GM21526 (cell line): Measurements from ENCODE around the gene NOX1.
"Not testable (repeated sequence)": the region's sequence is repeated elsewhere in the genome, so short reads cannot be mapped to it uniquely, and the experiment has no call there.

ENCODE experiments used
- ATAC-seq: cut with Tn5 transposase; IDR thresholded peaks from one replicate; pipeline ENCODE4 v1.9.1; 2021; ENCODE audit warnings: moderate library complexity; ENCODE audit not compliant: unreplicated experiment, low FRiP score

Gene NOX1

GRCh38 chrX:100819837-100820666 is 54.1 kb downstream of the NOX1 start, which contains the start of gene CSTF2:
Gene CSTF2, plus strand, starts transcription at chrX:100820391. Its CDS starts 26 bp downstream, at chrX:100820417.
- peak; percentile 97 for ATAC-seq

DNA sequence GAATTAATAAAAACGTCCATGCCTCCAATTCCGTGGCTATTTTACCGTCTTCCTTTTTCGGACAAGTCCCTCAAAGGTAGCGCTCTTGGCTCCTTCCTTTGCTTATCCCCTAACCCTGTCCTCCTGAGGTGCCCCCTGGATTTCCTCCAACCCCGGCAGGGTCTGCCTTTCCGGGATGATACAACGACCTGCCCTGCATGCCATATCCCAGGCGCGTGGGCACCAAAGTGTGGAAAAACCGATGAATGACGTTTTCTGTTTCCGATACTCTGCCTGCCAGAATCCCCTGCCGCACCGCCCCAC is 54.7 kb downstream of the NOX1 start:
- ATAC-seq, result no peak

DNA sequence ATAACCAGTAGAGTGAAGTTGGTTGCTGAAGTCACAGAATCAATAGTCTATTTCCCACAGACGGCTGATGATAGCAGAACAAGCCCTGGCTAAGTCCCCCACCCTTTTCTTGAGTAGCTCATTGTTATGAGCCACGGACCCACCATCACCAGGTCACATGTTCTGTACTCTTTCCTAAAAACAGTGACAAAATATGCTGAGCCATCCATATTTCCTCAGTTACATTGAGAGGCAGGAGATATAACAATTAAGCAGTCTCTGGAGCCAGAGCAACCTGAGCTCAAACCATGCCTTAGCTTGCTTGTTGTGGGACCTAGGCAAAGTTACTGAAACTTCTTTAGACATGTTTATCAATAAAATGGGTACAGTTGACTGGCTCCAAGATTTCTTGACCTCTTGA is 56.8 kb downstream of the NOX1 start:
- no peak for ATAC-seq

DNA sequence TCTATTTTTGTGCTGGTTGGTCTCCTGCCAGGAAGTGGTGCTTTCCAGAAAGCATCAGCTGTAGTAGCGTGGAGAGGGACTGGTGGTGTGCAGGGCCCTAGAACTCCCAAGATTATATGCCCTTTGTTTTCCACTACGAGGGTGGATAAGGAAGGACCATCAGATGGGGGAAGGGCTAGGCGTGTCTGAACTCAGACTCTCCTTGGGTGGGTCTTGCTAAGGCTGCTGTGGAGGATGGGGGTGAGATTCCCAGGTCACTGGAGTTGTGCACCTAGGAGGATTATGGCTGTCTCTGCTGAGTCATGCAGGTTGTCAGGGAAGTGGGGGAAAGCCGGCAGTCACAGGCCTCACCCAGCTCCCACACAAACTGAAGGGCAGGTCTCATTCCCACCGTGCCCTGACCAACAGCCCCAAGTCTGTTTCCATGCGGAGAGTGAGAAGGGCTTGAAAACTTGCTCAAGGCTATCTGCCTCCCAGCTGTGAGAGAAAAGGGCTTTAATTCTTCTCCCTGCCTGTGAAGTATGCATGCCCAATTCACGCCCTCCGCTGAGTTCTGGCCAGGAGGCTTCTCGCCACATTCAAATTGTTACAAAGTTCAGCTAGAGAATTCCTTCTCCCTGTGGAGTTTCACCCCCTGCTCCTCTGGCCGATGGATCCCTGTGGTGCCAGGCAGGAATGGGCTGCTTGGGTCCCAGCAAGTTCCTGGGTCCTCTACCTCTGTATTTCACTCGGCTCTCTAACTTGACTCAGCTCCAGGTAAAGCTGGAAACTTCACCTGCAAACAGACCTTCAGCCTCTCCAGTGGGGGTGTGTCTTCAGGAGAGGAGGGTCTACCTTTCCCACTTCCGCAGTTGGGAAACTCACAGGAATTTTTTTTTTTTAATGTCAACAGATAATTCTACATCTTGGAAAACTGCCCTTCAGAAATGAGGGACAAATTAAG is 61.7 kb downstream of the NOX1 start:
- no peak for ATAC-seq

- not testable (repeated sequence) for ATAC-seq
These were observed 65.9 kb downstream of the NOX1 start for GRCh38 chrX:100808265-100808664.

DNA sequence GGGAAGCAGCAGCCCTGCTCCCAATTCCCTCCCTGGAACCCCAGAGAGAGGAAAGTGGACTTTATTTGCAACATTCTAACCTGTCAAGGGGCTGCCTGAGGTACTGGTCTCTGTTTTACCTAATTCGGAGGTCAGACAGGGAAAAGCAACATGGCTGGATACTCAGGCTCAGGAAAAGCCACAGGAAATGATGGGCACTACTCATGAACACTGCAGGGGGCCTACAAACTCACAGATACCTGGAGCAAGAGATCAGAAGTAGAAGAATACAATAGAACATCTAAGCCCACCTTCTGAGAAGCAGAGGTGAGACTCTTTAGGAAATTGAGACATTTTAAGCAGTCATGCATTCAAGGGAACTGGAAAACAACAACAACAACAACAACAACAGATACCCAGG is 69.4 kb downstream of the NOX1 start:
- no peak for ATAC-seq

- no peak for ATAC-seq
These were observed 71.3 kb downstream of the NOX1 start for GRCh38 chrX:100802843-100803242.

DNA sequence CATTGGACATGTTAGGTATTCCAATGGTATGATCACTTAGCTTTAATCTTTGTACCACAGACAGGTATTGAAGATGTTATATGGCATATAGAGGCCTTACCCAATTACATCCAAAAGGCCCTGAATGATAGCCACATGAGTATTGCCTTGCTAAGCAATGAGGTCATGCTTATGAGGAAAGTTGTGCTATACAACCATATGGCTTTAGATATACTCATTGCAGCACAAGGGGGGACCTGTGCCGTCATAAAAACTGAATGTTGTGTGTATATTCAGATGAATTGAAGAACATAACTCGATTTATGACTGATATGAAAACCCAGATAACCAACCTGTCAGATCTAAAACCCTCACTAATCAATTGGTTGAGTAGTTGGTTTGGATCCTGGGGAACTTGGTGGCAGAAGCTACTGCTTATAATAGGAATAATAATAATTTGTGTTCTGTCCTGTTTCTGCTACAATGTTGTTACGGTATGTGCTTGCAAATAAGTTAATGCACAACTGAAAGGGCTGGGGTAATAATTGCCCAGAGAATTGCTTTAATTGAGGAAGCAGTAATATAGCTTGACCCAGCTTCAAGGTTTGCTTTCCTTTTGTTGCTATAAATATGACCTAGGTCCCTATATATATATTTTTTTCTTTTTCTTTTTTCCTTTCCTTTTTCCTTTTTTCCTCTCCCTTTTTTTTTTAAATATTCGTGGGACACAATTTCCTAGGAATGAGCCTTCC is 75.5 kb downstream of the NOX1 start:
- ATAC-seq, result no peak

DNA sequence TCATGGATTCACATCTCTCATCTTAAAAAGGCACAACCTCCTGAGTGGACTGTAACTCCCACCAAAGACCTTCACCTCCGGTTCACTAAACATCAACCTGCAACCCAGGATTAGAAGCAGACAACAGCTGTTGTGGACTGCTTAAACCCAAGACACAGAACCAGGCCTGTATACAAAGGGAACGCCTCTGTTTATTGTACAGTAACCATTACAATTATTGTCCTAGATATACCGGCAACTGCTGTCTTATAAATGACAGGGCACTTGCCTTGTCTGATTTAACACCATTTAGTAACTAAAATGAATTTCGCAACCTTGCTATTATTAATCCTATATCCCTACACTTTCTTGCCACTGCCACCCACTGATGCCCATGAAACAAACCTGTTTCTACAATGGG is 76.8 kb downstream of the NOX1 start:
- no peak for ATAC-seq

GRCh38 chrX:100796371-100796770 is 77.8 kb downstream of the NOX1 start:
- not testable (repeated sequence) for ATAC-seq
